IMR-90 (cell line): Measurements from ENCODE around the gene PLCH1. TPM values are rescaled to one million over a fixed set of nuclear protein-coding genes. Genes with fewer than 3 reads are reported as not detected.

Experiments used
- ATAC-seq: fragments of 200-7000 bp; cut with Tn5 transposase; 2 replicates; pipeline ENCODE4 v1.9.1; 2020; ENCODE audit warnings: low read depth, mild to moderate bottlenecking, moderate library complexity
- BruUV-seq: library from RNA; stranded (reverse); fragments of 400-500 nt; replicated peaks from 2 replicates; lab custom pipeline; 2021; lab: Mats Ljungman, UMichigan
- CTCF ChIA-PET: fragments of 300-600 bp; formaldehyde crosslinking; extraction: SDS; loops from one replicate; lab custom pipeline; 2021; ENCODE audit warnings: antibody characterized with exemption; lab: Yijun Ruan, JAX
- POLR2A ChIA-PET: fragments of 300-600 bp; sonication (Branson Sonifier 250); formaldehyde crosslinking; loops from one replicate; lab custom pipeline; 2022; ENCODE audit warnings: antibody characterized with exemption; ENCODE audit not compliant: unreplicated experiment; lab: Charles Lee
- DNase-seq: peaks from one replicate; pipeline ENCODE4 v3.0.0; 2013
- H2AFZ ChIP-seq: replicated peaks from 2 replicates; pipeline ENCODE3; 2013; ENCODE audit warnings: low read length, mild to moderate bottlenecking; ENCODE audit not compliant: poor library complexity
- H2AK5ac ChIP-seq: 2 replicates; pipeline ENCODE4 v1.6.1; 2013; ENCODE audit warnings: low read depth, low read length, inconsistent platforms
- H2AK9ac ChIP-seq: replicated peaks from 2 replicates; pipeline ENCODE3; 2013; ENCODE audit warnings: mild to moderate bottlenecking, low read depth, low read length, moderate library complexity; ENCODE audit not compliant: poor library complexity
- H2BK120ac ChIP-seq: 2 replicates; pipeline ENCODE4 v1.6.1; 2013; ENCODE audit warnings: low read depth, low read length, inconsistent platforms
- H2BK15ac ChIP-seq: 3 replicates; pipeline ENCODE4 v1.6.1; 2013; ENCODE audit warnings: low read depth, low read length, inconsistent platforms
- H2BK20ac ChIP-seq: 2 replicates; pipeline ENCODE4 v1.6.1; 2013; ENCODE audit warnings: low read depth, mild to moderate bottlenecking, inconsistent platforms, low read length, moderate library complexity
- H2BK5ac ChIP-seq: 2 replicates; pipeline ENCODE4 v1.6.1; 2013; ENCODE audit warnings: mild to moderate bottlenecking, low read depth, low read length, inconsistent platforms; ENCODE audit not compliant: poor library complexity, severe bottlenecking
- H3K14ac ChIP-seq: replicated peaks from 2 replicates; pipeline ENCODE4 v1.6.1; 2013; ENCODE audit warnings: low read depth, low read length, inconsistent platforms
- H3K18ac ChIP-seq: 2 replicates; pipeline ENCODE4 v1.6.1; 2013; ENCODE audit warnings: low read depth, low read length, control low read depth
- H3K23ac ChIP-seq: 2 replicates; pipeline ENCODE4 v1.6.1; 2013; ENCODE audit warnings: low read depth, low read length, inconsistent platforms
- H3K27ac ChIP-seq: 2 replicates; pipeline ENCODE4 v1.5.1; 2013; ENCODE audit warnings: mild to moderate bottlenecking, control low read depth, low read length; ENCODE audit not compliant: insufficient read depth
- H3K27me3 ChIP-seq: 2 replicates; pipeline ENCODE4 v1.6.1; 2013; ENCODE audit warnings: low read length; ENCODE audit not compliant: control insufficient read depth, insufficient read depth
- H3K36me3 ChIP-seq: 2 replicates; pipeline ENCODE4 v1.6.1; 2013; ENCODE audit warnings: low read length, mixed read lengths; ENCODE audit not compliant: control insufficient read depth, insufficient read depth
- H3K4ac ChIP-seq: 2 replicates; pipeline ENCODE4 v1.6.1; 2013; ENCODE audit warnings: low read depth, low read length, inconsistent platforms
- H3K4me1 ChIP-seq: 2 replicates; pipeline ENCODE4 v1.6.1; 2013; ENCODE audit warnings: low read length, mixed read lengths; ENCODE audit not compliant: control insufficient read depth, insufficient read depth
- H3K4me2 ChIP-seq: 2 replicates; pipeline ENCODE4 v1.6.1; 2013; ENCODE audit warnings: low read depth, mild to moderate bottlenecking, control low read depth, low read length, moderate library complexity
- H3K4me3 ChIP-seq: 2 replicates; pipeline ENCODE4 v1.5.1; 2013; ENCODE audit warnings: low read depth, mild to moderate bottlenecking, control low read depth, low read length, moderate library complexity; ENCODE audit not compliant: insufficient read depth
- H3K56ac ChIP-seq: 2 replicates; pipeline ENCODE4 v1.6.1; 2013; ENCODE audit warnings: low read length, inconsistent platforms; ENCODE audit not compliant: insufficient read depth; ENCODE audit errors: extremely low read depth
- H3K79me1 ChIP-seq, 2 experiments: 2 replicates each; pipeline ENCODE4 v1.6.1; 2013; ENCODE audit warnings: low read length in 2 of 2, inconsistent platforms in 1 of 2, low read depth in 1 of 2
- H3K9ac ChIP-seq: 2 replicates; pipeline ENCODE4 v1.6.1; 2013; ENCODE audit warnings: low read depth, low read length, control low read depth
- H3K9me1 ChIP-seq: 2 replicates; pipeline ENCODE4 v1.6.1; 2013; ENCODE audit warnings: low read length, inconsistent platforms; ENCODE audit not compliant: insufficient read depth
- H3K9me3 ChIP-seq: 2 replicates; pipeline ENCODE4 v1.6.1; 2013; ENCODE audit warnings: low read length; ENCODE audit not compliant: control insufficient read depth, insufficient read depth
- H4K20me1 ChIP-seq: 2 replicates; pipeline ENCODE4 v1.6.1; 2013; ENCODE audit warnings: low read length, inconsistent platforms; ENCODE audit not compliant: insufficient read depth
- H4K5ac ChIP-seq: 2 replicates; pipeline ENCODE4 v1.6.1; 2013; ENCODE audit warnings: mild to moderate bottlenecking, low read depth, low read length, control low read depth
- H4K8ac ChIP-seq, 2 experiments: 2 replicates each; pipeline ENCODE4 v1.6.1; 2013; ENCODE audit warnings: low read depth in 2 of 2, low read length in 2 of 2, control low read depth in 1 of 2, inconsistent platforms in 1 of 2
- H4K91ac ChIP-seq: 2 replicates; pipeline ENCODE4 v1.6.1; 2013; ENCODE audit warnings: low read depth, low read length, inconsistent platforms; ENCODE audit not compliant: insufficient read depth
- BHLHE40 ChIP-seq: fragments of 150-350 bp; IDR thresholded peaks from 2 replicates; pipeline ENCODE4 v1.6.1; 2016; ENCODE audit warnings: mild to moderate bottlenecking, low read depth, low read length
- CHD1 ChIP-seq: IDR thresholded peaks from 2 replicates; pipeline ENCODE4 v1.6.1; 2012; ENCODE audit warnings: low read depth, low read length, improper control_type of control experiment
- CTCF ChIP-seq: conservative IDR thresholded peaks from 2 replicates; pipeline ENCODE4 v1.5.1; 2012; ENCODE audit warnings: mild to moderate bottlenecking, low read depth, low read length, improper control_type of control experiment
- FOS ChIP-seq: fragments of 150-350 bp; IDR thresholded peaks from 2 replicates; pipeline ENCODE4 v1.6.1; 2016; ENCODE audit warnings: low read depth, low read length
- MAZ ChIP-seq: IDR thresholded peaks from 2 replicates; pipeline ENCODE4 v1.6.1; 2012; ENCODE audit warnings: low read depth, mild to moderate bottlenecking, low read length, improper control_type of control experiment, moderate library complexity, borderline replicate concordance
- MXI1 ChIP-seq: IDR thresholded peaks from 2 replicates; pipeline ENCODE4 v1.6.1; 2012; ENCODE audit warnings: low read depth, mild to moderate bottlenecking, low read length, moderate library complexity, borderline replicate concordance
- NFE2L2 ChIP-seq: fragments of 150-350 bp; IDR thresholded peaks from 2 replicates; pipeline ENCODE4 v1.6.1; 2016; ENCODE audit warnings: low read depth, mild to moderate bottlenecking, low read length
- POLR2A ChIP-seq: IDR thresholded peaks from 2 replicates; pipeline ENCODE4 v1.6.1; 2012; ENCODE audit warnings: mild to moderate bottlenecking, low read depth, low read length
- RCOR1 ChIP-seq: IDR thresholded peaks from 2 replicates; pipeline ENCODE4 v1.6.1; 2012; ENCODE audit warnings: mild to moderate bottlenecking, low read length, improper control_type of control experiment; ENCODE audit not compliant: insufficient replicate concordance
- SMC3 ChIP-seq: fragments of 150-350 bp; IDR thresholded peaks from 2 replicates; pipeline ENCODE4 v1.6.1; 2016; ENCODE audit warnings: low read depth, mild to moderate bottlenecking, antibody characterized with exemption, low read length, moderate library complexity
- whole genome bisulfite sequencing, 2 experiments: methylation state at CpG; one replicate each; pipeline versions ENCODE4 v1.1.5 to v1.1.7; 2013; ENCODE audit warnings: missing lambda C conversion rate in 2 of 2; ENCODE audit not compliant: insufficient read length in 1 of 2; ENCODE audit errors: extremely low coverage in 2 of 2; 5-methylcytosine and 5-hydroxymethylcytosine counted together
- dilution Hi-C: fragments of 300-500 bp; cut with HindIII; formaldehyde crosslinking; loops from one replicate; pipeline ENCODE4 v1.14.3; 2018; ENCODE audit warnings: low sequenced_read_pairs; ENCODE audit not compliant: unreplicated experiment
- in situ Hi-C: fragments of 300-500 bp; cut with MboI; formaldehyde crosslinking; loops from 3 replicates; pipeline ENCODE4 v1.14.3; 2019; ENCODE audit warnings: low sequenced_read_pairs, inconsistent platforms, mixed read lengths
- intact Hi-C: fragments of 100-400 bp; cut with micrococcal nuclease; formaldehyde crosslinking; loops from 2 replicates; pipeline ENCODE4 v1.10.0; 2022
- polyA plus RNA-seq, 3 experiments: library from polyadenylated mRNA; depleted of rRNA; stranded (reverse); fragments of >200 nt; gene quantifications; 2 replicates each; pipeline ENCODE4 v1.2.3, GENCODE V29; 2012; ENCODE audit warnings: low replicate concordance in 1 of 3
- total RNA-seq: library from RNA; depleted of rRNA; stranded (reverse); fragments of >200 nt; gene quantifications from 2 replicates; pipeline ENCODE4 v1.2.3, GENCODE V29; 2012
- TF ChIP-seq, protein P1 (sequence below): fragments of 150-350 bp; IDR thresholded peaks from 2 replicates; pipeline ENCODE4 v1.6.1; 2016; ENCODE audit warnings: low read depth, mild to moderate bottlenecking, low read length, moderate library complexity, borderline replicate concordance

The PLCH1 gene
- total and polyA plus RNA-seq, 2 of the 4 experiments (the other 2 are of a cell fraction): not detected

GRCh38 chr3:155385896-155386625 lies 358.8 kb downstream of the PLCH1 start:
- H3K23ac ChIP-seq: no peak overlapping the region
- no peak overlapping the region for H3K14ac ChIP-seq
- intact Hi-C loops (no loop called here), dilution Hi-C loops (no loop called here), in situ Hi-C loops (loop anchor here (10.0 kb wide), 1 partner anchor 319 kb away; no protein-coding TSS in a partner anchor)
- H3K9me1 ChIP-seq: no peaks in the 10 kb centered on the region
- H4K5ac ChIP-seq: no peak overlapping the region
- H2BK120ac ChIP-seq: no peak overlapping the region; the same call in 1 of the 2 replicates
- H3K9ac ChIP-seq: no peak overlapping the region
- ATAC-seq (no peak), DNase-seq (no peak)
- no peak overlapping the region for H3K27ac ChIP-seq
- H4K8ac ChIP-seq: no peak overlapping the region
- no peak overlapping the region for H2BK20ac ChIP-seq
- no peaks in the 10 kb centered on the region for H4K20me1 ChIP-seq
- H3K27me3 ChIP-seq: no peaks in the 10 kb centered on the region; the same call in 1 of the 2 replicates
- TF ChIP-seq MXI1: no peak
- no peak for TF ChIP-seq BHLHE40
- no peak for TF ChIP-seq POLR2A
- TF ChIP-seq MAZ: no peak
- TF ChIP-seq, protein P1, sequence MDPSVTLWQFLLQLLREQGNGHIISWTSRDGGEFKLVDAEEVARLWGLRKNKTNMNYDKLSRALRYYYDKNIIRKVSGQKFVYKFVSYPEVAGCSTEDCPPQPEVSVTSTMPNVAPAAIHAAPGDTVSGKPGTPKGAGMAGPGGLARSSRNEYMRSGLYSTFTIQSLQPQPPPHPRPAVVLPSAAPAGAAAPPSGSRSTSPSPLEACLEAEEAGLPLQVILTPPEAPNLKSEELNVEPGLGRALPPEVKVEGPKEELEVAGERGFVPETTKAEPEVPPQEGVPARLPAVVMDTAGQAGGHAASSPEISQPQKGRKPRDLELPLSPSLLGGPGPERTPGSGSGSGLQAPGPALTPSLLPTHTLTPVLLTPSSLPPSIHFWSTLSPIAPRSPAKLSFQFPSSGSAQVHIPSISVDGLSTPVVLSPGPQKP: no peak
- TF ChIP-seq NFE2L2: no peak
- no peak for TF ChIP-seq CHD1
- TF ChIP-seq FOS: no peak
- no peak for TF ChIP-seq RCOR1
- no peak for TF ChIP-seq CTCF
- no peak for TF ChIP-seq SMC3
- no peak overlapping the region for H2BK5ac ChIP-seq
- no peaks in the 10 kb centered on the region for H3K36me3 ChIP-seq
- H3K4ac ChIP-seq: no peak overlapping the region
- no peak overlapping the region for H3K18ac ChIP-seq
- no peak overlapping the region for H2AK9ac ChIP-seq
- ChIA-PET POLR2A (no interaction called here), CTCF (no interaction called here)
- H2AFZ ChIP-seq: no peak overlapping the region
- no peaks in the 10 kb centered on the region for H3K79me1 ChIP-seq
- H2BK15ac ChIP-seq: no peak overlapping the region
- no peak overlapping the region for H4K91ac ChIP-seq
- H3K56ac ChIP-seq: no peak overlapping the region
- no peak overlapping the region for H3K4me3 ChIP-seq
- H2AK5ac ChIP-seq: no peak overlapping the region
- H3K4me1 ChIP-seq: no peaks in the 10 kb centered on the region
- no peak overlapping the region for H3K4me2 ChIP-seq
- BruUV-seq: no TSS peak
- no peaks in the 10 kb centered on the region for H3K9me3 ChIP-seq
- WGBS, 2 experiments: 65% methylated on average over 2 of the region's 4 CpGs; no CpG with 5 or more reads in 1 of the 2 experiments
